Breast epithelium (tissue), 3 donors: Measurements from ENCODE around the gene SLC25A15.

Source experiments
- POLR2A ChIP-seq: fragments of 450-650 bp; IDR thresholded peaks from one replicate; pipeline ENCODE4 v1.6.1; 2016; ENCODE audit warnings: antibody characterized with exemption, mild to moderate bottlenecking, moderate library complexity
- POLR2AphosphoS5 ChIP-seq, 3 donors: sonication (generic); formaldehyde crosslinking; IDR thresholded peaks; one replicate each; pipeline ENCODE4 v1.6.1; 2017; ENCODE audit warnings: antibody characterized with exemption in 3 of 3
- TF ChIP-seq, protein P1 (sequence below), 3 donors: fragments of 450-650 bp; IDR thresholded peaks; one replicate each; pipeline ENCODE4 v1.5.1; 2016 to 2017; ENCODE audit warnings: antibody characterized with exemption in 3 of 3, mild to moderate bottlenecking in 3 of 3, moderate library complexity in 3 of 3

- TF ChIP-seq, protein P1, sequence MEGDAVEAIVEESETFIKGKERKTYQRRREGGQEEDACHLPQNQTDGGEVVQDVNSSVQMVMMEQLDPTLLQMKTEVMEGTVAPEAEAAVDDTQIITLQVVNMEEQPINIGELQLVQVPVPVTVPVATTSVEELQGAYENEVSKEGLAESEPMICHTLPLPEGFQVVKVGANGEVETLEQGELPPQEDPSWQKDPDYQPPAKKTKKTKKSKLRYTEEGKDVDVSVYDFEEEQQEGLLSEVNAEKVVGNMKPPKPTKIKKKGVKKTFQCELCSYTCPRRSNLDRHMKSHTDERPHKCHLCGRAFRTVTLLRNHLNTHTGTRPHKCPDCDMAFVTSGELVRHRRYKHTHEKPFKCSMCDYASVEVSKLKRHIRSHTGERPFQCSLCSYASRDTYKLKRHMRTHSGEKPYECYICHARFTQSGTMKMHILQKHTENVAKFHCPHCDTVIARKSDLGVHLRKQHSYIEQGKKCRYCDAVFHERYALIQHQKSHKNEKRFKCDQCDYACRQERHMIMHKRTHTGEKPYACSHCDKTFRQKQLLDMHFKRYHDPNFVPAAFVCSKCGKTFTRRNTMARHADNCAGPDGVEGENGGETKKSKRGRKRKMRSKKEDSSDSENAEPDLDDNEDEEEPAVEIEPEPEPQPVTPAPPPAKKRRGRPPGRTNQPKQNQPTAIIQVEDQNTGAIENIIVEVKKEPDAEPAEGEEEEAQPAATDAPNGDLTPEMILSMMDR (IDR thresholded peaks at IDR 0.05) = no peak
- no peak for TF ChIP-seq POLR2A
- TF ChIP-seq POLR2AphosphoS5 (IDR thresholded peaks at IDR 0.05) = no peak
Measured at GRCh38 chr13:40818926-40819325, 29.5 kb downstream of the SLC25A15 start.
